Measurements from ENCODE around the gene NUP188.
"Not testable (repeated sequence)": the region's sequence is repeated elsewhere in the genome, so short reads cannot be mapped to it uniquely, and the experiment has no call there.

The NUP188 gene

GRCh38 chr9:129028192-129028966, 80.9 kb downstream of the NUP188 start, which contains the start of gene SH3GLB2:
Gene SH3GLB2 (minus strand): TSS chr9:129028331. CDS start chr9:129028154, 177 bp downstream.
- peak; percentile 84 for DNase-seq (ENCODE audit: low read depth)

- DNase-seq (ENCODE audit: low read depth), result no peak
Measured at GRCh38 chr9:129030191-129030590, 82.7 kb downstream of the NUP188 start.

GRCh38 chr9:129031514-129031913, 84.0 kb downstream of the NUP188 start:
- no peak for DNase-seq (ENCODE audit: low read depth)

GRCh38 chr9:129032541-129033159, 85.2 kb downstream of the NUP188 start:
- no peak for DNase-seq (ENCODE audit: low read depth)

GRCh38 chr9:129033216-129033615, 85.7 kb downstream of the NUP188 start:
- no peak for DNase-seq (ENCODE audit: low read depth)

- not testable (repeated sequence) for DNase-seq (ENCODE audit: low read depth)
Measured at GRCh38 chr9:129035838-129036237, 88.3 kb downstream of the NUP188 start.

GRCh38 chr9:129036241-129036922, 88.9 kb downstream of the NUP188 start, which contains the start of gene MIGA2:
Gene MIGA2 (plus strand): TSS chr9:129036626. CDS start chr9:129040595, 3,969 bp downstream.
- DNase-seq (ENCODE audit: low read depth), result peak; percentile 92

- DNase-seq (ENCODE audit: low read depth), result no peak
Measured at GRCh38 chr9:129036923-129037766, 89.6 kb downstream of the NUP188 start.

GRCh38 chr9:129037767-129038098, 90.2 kb downstream of the NUP188 start:
- no peak for DNase-seq (ENCODE audit: low read depth)

GRCh38 chr9:129038109-129038852, 90.8 kb downstream of the NUP188 start:
- no peak for DNase-seq (ENCODE audit: low read depth)

- no peak for DNase-seq (ENCODE audit: low read depth)
Measured at GRCh38 chr9:129040113-129040643, 92.7 kb downstream of the NUP188 start.

- no peak for DNase-seq (ENCODE audit: low read depth)
Measured at GRCh38 chr9:129042016-129042415, 94.5 kb downstream of the NUP188 start.

- no peak for DNase-seq (ENCODE audit: low read depth)
Measured at GRCh38 chr9:129052592-129052991, 105.1 kb downstream of the NUP188 start.

GRCh38 chr9:129053020-129053419, 105.5 kb downstream of the NUP188 start:
- no peak for DNase-seq (ENCODE audit: low read depth)

- DNase-seq (ENCODE audit: low read depth), result no peak
Measured at GRCh38 chr9:129054163-129054851, 106.8 kb downstream of the NUP188 start.

Measured in T-helper 22 cell (primary cell).